Activated CD8-positive, alpha-beta memory T cell treated with anti-CD3 and anti-CD28 coated beads for 48 hours (primary cell): ENCODE measurements around the gene TLCD3B.

ENCODE experiments used
- DNase-seq, 3 experiments: peaks; one replicate each; pipeline ENCODE4 v3.0.0-alpha.2; 2020; ENCODE audit warnings: low read depth in 2 of 3, low spot score in 2 of 3

TLCD3B gene

DNA sequence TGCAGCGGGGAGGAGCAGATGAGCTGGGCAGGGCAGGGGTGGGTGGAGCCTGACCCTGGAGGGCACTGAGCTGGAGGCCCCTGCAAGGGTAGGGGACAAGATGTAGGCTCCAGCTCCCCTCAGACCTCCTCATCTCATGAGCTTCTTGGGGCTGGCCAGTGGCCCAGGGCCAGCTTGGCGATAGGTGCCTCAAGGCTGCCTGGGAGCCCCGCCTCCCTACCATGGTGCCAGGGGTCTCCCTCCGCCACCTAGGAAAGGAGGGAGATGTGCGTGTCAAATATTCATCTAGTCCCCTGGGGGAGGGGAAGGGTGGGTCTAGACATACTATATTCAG is 39.5 kb downstream of the TLCD3B start:
- DNase-seq: no peak

DNA sequence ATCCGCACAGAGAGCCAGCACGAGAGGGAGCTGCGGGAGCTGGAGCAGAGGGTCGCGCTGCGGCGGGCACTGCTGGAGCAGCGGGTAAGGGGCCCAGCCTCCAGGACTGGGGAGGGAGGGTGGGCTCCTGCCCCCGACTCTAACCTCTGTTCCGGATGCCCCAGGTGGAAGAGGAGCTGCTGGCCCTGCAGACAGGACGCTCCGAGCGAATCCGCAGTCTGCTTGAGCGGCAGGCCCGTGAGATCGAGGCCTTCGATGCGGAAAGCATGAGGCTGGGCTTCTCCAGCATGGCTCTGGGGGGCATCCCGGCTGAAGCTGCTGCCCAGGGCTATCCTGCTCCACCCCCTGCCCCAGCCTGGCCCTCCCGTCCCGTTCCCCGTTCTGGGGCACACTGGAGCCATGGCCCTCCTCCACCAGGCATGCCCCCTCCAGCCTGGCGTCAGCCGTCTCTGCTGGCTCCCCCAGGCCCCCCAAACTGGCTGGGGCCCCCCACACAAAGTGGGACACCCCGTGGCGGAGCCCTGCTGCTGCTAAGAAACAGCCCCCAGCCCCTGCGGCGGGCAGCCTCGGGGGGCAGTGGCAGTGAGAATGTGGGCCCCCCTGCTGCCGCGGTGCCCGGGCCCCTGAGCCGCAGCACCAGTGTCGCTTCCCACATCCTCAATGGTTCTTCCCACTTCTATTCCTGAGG is 40.0 kb downstream of the TLCD3B start:
- DNase-seq: no peak

GRCh38 chr16:29990034-29990433 is 41.0 kb downstream of the TLCD3B start:
- no peak for DNase-seq

- DNase-seq: no peak
Observed at GRCh38 chr16:29989111-29989858, 41.8 kb downstream of the TLCD3B start.

- no peak for DNase-seq
Observed at GRCh38 chr16:29988346-29989075, 42.6 kb downstream of the TLCD3B start.

- DNase-seq: no peak
Observed at GRCh38 chr16:29987371-29988085, 43.5 kb downstream of the TLCD3B start.

GRCh38 chr16:29986931-29987330 is 44.1 kb downstream of the TLCD3B start:
- no peak for DNase-seq

GRCh38 chr16:29986231-29986630 is 44.8 kb downstream of the TLCD3B start:
- no peak for DNase-seq

DNA sequence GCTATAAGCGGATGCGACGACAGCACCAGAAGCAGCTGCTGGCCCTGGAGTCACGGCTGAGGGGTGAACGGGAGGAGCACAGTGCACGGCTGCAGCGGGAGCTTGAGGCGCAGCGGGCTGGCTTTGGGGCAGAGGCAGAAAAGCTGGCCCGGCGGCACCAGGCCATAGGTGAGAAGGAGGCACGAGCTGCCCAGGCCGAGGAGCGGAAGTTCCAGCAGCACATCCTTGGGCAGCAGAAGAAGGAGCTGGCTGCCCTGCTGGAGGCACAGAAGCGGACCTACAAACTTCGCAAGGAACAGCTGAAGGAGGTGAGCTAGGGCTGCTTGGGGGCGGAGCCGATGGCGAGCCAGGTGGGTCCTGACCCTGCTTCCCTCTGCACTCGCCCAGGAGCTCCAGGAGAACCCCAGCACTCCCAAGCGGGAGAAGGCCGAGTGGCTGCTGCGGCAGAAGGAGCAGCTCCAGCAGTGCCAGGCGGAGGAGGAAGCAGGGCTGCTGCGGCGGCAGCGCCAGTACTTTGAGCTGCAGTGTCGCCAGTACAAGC is 45.7 kb downstream of the TLCD3B start:
- DNase-seq: no peak

GRCh38 chr16:29984764-29985147 is 46.3 kb downstream of the TLCD3B start:
- DNase-seq: no peak

- no peak for DNase-seq
Observed at GRCh38 chr16:29984137-29984763, 46.8 kb downstream of the TLCD3B start.

DNA sequence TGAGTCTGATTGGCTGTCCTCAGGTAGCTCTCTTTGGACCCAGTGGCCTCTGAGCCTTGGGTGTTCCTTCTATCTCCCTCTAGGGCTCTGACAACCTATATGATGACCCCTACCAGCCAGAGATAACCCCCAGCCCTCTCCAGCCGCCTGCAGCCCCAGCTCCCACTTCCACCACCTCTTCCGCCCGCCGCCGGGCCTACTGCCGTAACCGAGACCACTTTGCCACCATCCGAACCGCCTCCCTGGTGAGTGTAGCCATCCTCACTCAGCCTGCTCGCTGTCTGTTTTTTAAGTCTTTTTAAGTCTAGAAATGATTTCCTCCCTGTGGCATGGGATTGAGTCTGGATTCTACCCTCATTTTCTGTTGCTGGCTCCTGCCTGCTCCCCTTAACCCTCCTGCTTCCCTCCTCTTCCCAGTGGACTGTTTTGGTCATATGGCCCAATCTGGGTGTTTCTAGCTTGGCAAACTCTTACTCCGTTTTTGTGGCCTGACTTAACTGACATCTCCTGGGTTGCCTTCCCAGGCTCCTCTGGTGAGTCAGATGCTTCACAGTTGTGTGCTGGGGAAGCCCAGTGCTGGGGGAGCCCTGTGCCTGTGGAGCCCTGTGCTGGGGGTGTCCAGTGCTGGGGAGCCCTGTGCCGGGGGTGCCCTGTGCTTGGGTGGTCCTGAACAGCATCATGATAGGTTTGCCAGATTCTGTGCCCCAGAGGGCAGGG is 47.5 kb downstream of the TLCD3B start:
- DNase-seq: no peak

DNA sequence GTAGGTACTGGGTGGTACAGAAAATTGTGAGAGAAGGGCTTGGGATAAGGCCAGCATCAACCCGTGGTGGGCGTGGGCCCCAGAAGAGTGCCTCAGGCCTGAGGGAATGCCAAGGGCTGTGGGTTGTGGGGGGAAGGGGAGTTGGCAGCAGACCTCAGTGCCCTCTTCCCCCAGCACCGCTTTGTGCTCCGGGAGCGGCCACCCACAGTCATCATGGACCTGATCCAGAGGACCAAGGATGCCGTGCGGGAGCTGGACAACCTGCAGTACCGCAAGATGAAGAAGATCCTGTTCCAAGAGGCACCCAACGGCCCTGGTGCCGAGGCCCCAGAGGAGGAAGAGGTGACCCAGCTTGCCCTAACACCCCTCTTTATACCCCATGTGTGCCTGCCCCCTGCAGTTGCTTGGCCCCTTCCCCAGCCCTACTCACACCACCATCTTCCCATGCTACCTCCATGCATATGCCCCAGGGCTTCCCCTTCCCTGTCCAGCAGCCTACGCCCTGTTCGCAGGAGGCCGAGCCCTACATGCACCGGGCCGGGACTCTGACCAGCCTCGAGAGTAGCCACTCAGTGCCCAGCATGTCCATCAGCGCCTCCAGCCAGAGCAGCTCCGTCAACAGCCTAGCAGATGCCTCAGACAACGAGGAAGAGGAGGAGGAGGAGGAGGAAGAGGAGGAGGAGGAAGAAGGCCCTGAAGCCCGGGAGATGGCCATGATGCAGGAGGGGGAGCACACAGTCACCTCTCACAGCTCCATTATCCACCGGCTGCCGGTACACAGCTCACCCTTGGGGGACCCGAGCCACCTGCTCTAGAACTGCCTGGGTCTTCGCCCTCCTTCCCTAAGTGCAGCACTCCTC is 48.3 kb downstream of the TLCD3B start:
- no peak for DNase-seq

DNA sequence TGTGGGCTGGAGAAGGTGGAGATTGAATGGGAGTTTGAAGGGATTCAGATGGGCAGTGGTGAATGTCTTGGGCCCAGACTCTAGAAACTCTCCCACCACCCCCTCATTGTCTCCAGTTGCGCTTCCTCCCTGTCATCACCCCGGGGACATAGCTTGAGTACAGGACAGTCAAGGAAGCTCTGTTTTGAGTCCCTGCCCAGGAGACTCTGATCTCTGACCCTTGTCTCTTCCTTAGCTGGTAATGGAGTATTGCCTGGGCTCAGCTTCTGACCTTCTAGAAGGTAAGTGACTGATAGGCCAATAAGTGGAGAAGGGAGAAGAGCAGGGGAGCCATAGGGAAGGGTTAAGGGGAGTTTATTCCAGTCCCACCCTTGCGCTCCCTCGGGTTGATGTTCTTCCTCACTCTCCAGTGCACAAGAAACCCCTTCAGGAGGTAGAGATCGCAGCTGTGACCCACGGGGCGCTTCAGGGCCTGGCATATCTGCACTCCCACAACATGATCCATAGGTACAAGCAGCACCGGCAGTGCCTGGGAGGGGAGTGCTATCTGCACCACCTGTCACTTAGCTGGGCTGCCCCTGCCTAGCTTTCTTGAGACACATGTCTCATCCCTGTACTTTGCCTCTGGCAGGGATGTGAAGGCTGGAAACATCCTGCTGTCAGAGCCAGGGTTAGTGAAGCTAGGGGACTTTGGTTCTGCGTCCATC is 52.4 kb downstream of the TLCD3B start:
- DNase-seq: no peak

DNA sequence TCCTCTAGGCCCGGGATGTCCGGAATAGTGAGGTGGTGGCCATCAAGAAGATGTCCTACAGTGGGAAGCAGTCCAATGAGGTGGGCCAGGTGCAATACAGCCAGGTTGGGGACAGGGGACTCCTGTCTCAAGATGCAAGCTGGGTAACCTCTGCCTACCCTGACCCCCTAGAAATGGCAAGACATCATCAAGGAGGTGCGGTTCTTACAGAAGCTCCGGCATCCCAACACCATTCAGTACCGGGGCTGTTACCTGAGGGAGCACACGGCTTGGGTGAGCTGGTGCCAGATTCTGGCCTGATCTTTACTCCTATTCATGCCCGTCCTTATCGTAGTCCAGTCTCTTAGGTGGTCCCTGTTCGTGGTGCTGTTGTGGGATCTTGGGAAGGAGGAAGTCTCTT is 53.0 kb downstream of the TLCD3B start:
- DNase-seq: no peak

- DNase-seq: no peak
Observed at GRCh38 chr16:29977063-29977825, 53.8 kb downstream of the TLCD3B start.

DNA sequence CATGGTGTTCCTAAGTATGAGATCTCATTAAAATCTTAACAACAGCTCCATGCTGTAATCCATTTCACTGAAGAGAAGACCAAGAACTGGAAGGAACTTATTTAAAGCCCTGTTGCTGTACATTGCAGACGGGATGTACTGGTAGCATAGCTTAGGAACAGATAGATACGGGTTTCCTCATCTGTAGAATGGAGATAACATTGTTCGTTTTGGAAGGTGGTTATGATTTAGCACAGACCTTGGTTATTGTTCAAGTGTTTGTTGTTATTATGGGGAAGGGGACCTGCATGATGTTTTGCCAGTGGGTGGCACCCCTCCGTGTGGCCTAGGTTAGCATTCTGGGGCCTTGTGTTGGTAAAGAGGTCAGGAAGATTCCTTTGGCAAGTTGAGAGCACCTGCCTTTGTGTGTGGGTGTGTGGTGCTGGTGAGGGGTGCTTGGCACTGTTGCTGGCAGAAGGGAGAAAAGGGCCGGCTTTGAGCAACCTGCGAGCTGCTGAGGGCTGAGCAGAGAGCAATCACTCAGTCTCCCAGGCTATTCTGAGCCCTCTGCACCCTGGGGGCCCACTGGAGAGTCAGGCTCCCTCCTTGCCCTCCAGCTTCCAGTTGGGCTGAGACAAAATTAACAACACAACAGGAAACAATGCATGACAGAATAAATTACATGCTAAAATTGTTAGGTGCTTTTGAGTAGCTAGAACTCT is 55.1 kb downstream of the TLCD3B start:
- DNase-seq: no peak
